SU-DHL-6 (cell line): Measurements from ENCODE around the gene ARPP21.

Experiments
- H2AFZ ChIP-seq: fragments of 200-600 bp; sonication (generic); 2 replicates; pipeline ENCODE4 v1.6.1; 2014; ENCODE audit warnings: low read depth, mild to moderate bottlenecking, moderate library complexity, mixed read lengths, antibody characterized with exemption, low read length; ENCODE audit not compliant: severe bottlenecking
- H3F3A ChIP-seq: fragments of 200-600 bp; shearing (Covaris generic); 2 replicates; pipeline ENCODE4 v1.6.0; 2016; ENCODE audit warnings: antibody characterized with exemption, mild to moderate bottlenecking; ENCODE audit not compliant: insufficient read depth
- H3K27ac ChIP-seq: fragments of 200-600 bp; sonication (generic); 2 replicates; pipeline ENCODE4 v1.5.1; 2016; ENCODE audit warnings: low read depth, mild to moderate bottlenecking, low read length, moderate library complexity, mixed read lengths
- H3K27me3 ChIP-seq: fragments of 200-600 bp; sonication (generic), shearing (Covaris generic); 2 replicates; pipeline ENCODE4 v1.6.0; 2014; ENCODE audit warnings: mild to moderate bottlenecking, low read length
- H3K36me3 ChIP-seq: fragments of 200-600 bp; sonication (generic); 2 replicates; pipeline ENCODE4 v1.6.1; 2014; ENCODE audit warnings: mild to moderate bottlenecking, low read length, mixed read lengths
- H3K4me2 ChIP-seq: fragments of 300-600, 200-600 bp; shearing (Covaris generic), sonication (generic); 2 replicates; pipeline ENCODE4 v1.6.0; 2014; ENCODE audit warnings: low read length, low read depth, mild to moderate bottlenecking; ENCODE audit not compliant: poor library complexity, severe bottlenecking
- H3K4me3 ChIP-seq: fragments of 200-600 bp; sonication (generic); 2 replicates; pipeline ENCODE4 v1.5.1; 2014; ENCODE audit warnings: antibody characterized with exemption, low read length, mild to moderate bottlenecking, mixed read lengths; ENCODE audit not compliant: insufficient read depth, poor library complexity, severe bottlenecking
- H3K79me2 ChIP-seq: fragments of 200-600 bp; sonication (generic); 2 replicates; pipeline ENCODE4 v1.6.1; 2014; ENCODE audit warnings: mild to moderate bottlenecking, low read length, moderate library complexity; ENCODE audit not compliant: insufficient read depth
- H3K9ac ChIP-seq: fragments of 200-600 bp; sonication (generic); 2 replicates; pipeline ENCODE4 v1.7.0; 2014; ENCODE audit warnings: mild to moderate bottlenecking, low read length
- H3K9me2 ChIP-seq: fragments of 200-600 bp; sonication (generic); replicated peaks from 2 replicates; pipeline ENCODE4 v1.6.1; 2014; ENCODE audit warnings: low read length; ENCODE audit not compliant: insufficient read depth
- H3K9me3 ChIP-seq: fragments of 200-600 bp; sonication (generic); 2 replicates; pipeline ENCODE4 v1.6.1; 2014; ENCODE audit warnings: low read length, mixed read lengths; ENCODE audit not compliant: insufficient read depth
- H4K20me1 ChIP-seq: fragments of 200-600 bp; sonication (generic); 2 replicates; pipeline ENCODE4 v1.6.1; 2014; ENCODE audit warnings: low read depth, mild to moderate bottlenecking, antibody characterized with exemption, low read length, moderate library complexity, mixed read lengths
- EZH2phosphoT487 ChIP-seq: fragments of 200-600 bp; sonication (generic), shearing (Covaris generic); conservative IDR thresholded peaks from 2 replicates; pipeline ENCODE4 v1.6.1; 2018; ENCODE audit warnings: mild to moderate bottlenecking, antibody characterized with exemption, low read length, moderate library complexity, mixed read lengths
- TF ChIP-seq, protein P1 (sequence below): fragments of 200-600 bp; sonication (generic); IDR thresholded peaks from one replicate; pipeline ENCODE4 v1.5.1; 2017; ENCODE audit warnings: antibody characterized with exemption, mild to moderate bottlenecking, low read length, moderate library complexity; ENCODE audit not compliant: insufficient read depth, poor library complexity, severe bottlenecking

The ARPP21 gene

DNA sequence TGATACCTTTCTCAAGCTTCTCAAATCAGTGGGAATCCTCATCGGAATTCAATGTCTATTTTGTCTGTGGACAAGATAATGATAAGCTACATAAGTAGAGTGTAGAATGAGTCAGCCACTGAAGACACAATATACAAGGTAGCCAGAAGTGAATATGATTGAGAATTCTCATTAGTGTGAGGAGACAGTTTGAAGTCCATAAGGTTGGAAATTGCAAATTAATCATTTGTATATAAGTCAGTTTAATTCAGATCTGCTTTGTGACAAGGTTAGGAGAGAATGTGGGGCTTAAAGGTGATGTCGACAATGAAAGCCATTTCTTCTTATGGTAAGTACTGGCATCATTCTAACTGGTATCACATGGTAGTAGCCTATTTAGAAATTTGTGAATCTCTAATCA lies 4.2 kb downstream of the ARPP21 start:
- no peaks in the 10 kb centered on the region for H4K20me1 ChIP-seq
- no peak overlapping the region for H2AFZ ChIP-seq
- H3K9me3 ChIP-seq = no peaks in the 10 kb centered on the region
- H3K9ac ChIP-seq = no peak overlapping the region
- no peak overlapping the region for H3K4me3 ChIP-seq
- no peaks in the 10 kb centered on the region for H3F3A ChIP-seq
- no peak for TF ChIP-seq EZH2phosphoT487
- H3K36me3 ChIP-seq = no peaks in the 10 kb centered on the region
- no peaks in the 10 kb centered on the region for H3K9me2 ChIP-seq
- H3K79me2 ChIP-seq = no peaks in the 10 kb centered on the region
- no peak overlapping the region for H3K27ac ChIP-seq
- H3K4me2 ChIP-seq = no peak overlapping the region
- no peaks in the 10 kb centered on the region for H3K27me3 ChIP-seq

DNA sequence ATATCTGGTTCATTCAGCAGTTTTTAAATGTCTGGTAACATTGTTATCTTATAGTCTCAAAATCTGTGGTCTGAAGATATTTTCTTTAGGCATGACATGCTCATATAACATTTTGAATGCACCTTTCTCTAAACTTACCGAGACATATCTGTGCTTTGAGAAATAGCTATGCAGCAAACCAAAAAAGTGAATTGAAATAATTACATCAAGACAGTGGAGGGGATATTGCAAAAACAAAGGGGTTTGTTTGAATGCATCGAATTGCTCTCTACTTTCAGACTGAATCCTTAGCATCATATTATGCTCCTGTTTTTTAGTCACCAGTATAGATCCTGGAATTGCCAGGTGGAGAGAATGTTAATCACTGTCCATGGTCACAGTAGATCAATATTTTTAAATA lies 5.1 kb downstream of the ARPP21 start:
- no peaks in the 10 kb centered on the region for H3F3A ChIP-seq
- no peak overlapping the region for H3K4me2 ChIP-seq
- H3K79me2 ChIP-seq = no peaks in the 10 kb centered on the region
- H3K9ac ChIP-seq = no peak overlapping the region
- no peak overlapping the region for H3K27ac ChIP-seq
- H2AFZ ChIP-seq = no peak overlapping the region
- no peaks in the 10 kb centered on the region for H3K27me3 ChIP-seq
- no peak overlapping the region for H3K4me3 ChIP-seq
- no peaks in the 10 kb centered on the region for H3K36me3 ChIP-seq
- H3K9me2 ChIP-seq = no peaks in the 10 kb centered on the region
- no peaks in the 10 kb centered on the region for H4K20me1 ChIP-seq
- TF ChIP-seq EZH2phosphoT487 = no peak
- TF ChIP-seq, protein P1, sequence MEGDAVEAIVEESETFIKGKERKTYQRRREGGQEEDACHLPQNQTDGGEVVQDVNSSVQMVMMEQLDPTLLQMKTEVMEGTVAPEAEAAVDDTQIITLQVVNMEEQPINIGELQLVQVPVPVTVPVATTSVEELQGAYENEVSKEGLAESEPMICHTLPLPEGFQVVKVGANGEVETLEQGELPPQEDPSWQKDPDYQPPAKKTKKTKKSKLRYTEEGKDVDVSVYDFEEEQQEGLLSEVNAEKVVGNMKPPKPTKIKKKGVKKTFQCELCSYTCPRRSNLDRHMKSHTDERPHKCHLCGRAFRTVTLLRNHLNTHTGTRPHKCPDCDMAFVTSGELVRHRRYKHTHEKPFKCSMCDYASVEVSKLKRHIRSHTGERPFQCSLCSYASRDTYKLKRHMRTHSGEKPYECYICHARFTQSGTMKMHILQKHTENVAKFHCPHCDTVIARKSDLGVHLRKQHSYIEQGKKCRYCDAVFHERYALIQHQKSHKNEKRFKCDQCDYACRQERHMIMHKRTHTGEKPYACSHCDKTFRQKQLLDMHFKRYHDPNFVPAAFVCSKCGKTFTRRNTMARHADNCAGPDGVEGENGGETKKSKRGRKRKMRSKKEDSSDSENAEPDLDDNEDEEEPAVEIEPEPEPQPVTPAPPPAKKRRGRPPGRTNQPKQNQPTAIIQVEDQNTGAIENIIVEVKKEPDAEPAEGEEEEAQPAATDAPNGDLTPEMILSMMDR = no peak
- H3K9me3 ChIP-seq = no peaks in the 10 kb centered on the region

DNA sequence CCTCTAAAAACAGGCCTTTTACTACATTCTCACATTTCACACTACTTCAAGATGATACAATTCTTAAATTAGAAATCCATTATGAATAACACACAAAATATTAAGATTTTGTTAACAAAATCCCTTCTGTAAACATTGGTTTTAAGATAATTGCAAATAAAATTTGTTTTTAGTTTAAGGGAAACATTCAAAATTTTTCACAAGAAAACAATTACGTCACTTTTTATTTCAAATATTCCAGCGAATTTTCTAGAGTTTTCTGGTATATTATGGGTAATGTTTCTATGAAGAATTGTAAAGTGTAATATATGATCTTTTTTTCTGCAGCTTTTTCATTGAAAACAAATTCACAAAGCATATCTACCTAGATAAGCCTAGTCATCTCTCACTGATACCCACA lies 5.9 kb downstream of the ARPP21 start:
- Histone ChIP-seq H3K4me2 (no peak overlapping the region), H4K20me1 (no peaks in the 10 kb centered on the region), H2AFZ (no peak overlapping the region), H3K27ac (no peak overlapping the region), H3F3A (no peaks in the 10 kb centered on the region), H3K36me3 (no peaks in the 10 kb centered on the region), H3K4me3 (no peak overlapping the region), H3K9ac (no peak overlapping the region), H3K79me2 (no peaks in the 10 kb centered on the region), H3K9me2 (no peaks in the 10 kb centered on the region), H3K9me3 (no peaks in the 10 kb centered on the region), H3K27me3 (no peaks in the 10 kb centered on the region)
- no peak for TF ChIP-seq EZH2phosphoT487
- TF ChIP-seq, protein P1 = no peak

DNA sequence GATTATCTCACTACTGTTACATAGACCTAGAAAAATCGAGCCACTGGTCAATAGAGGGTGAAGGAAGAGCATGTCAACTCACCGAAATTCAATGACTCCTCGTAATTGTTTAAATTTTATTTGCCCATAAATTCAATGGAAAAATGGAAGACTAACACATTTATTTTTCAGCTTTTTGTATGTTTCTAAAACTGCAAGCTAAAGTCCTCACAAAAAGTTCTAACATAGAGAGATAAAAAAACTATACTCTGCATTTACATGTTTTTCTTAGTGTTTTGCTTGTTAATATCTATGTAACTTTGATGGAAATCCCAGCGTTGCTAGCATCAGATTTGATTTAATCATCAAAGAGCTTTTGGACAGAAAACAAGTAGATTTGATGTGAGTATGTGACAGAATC lies 6.8 kb downstream of the ARPP21 start:
- TF ChIP-seq, protein P1 = no peak
- no peak for TF ChIP-seq EZH2phosphoT487
- Histone ChIP-seq H3K27ac (no peak overlapping the region), H3F3A (no peaks in the 10 kb centered on the region), H3K4me3 (no peak overlapping the region), H3K9me2 (no peaks in the 10 kb centered on the region), H3K4me2 (no peak overlapping the region), H3K9me3 (no peaks in the 10 kb centered on the region), H3K9ac (no peak overlapping the region), H3K79me2 (no peaks in the 10 kb centered on the region), H3K36me3 (no peaks in the 10 kb centered on the region), H3K27me3 (no peaks in the 10 kb centered on the region), H4K20me1 (no peaks in the 10 kb centered on the region), H2AFZ (no peak overlapping the region)
